Putamen (tissue), 1 donor: Measurements from ENCODE around the gene IL22RA2.
A peak's percentile ranks its signal among the peaks of the same experiment; 100 is the strongest.

ENCODE experiments used
- DNase-seq: peaks from one replicate; pipeline ENCODE4 v3.0.0-alpha.2; 2016; ENCODE audit warnings: low spot score

The IL22RA2 gene

DNA sequence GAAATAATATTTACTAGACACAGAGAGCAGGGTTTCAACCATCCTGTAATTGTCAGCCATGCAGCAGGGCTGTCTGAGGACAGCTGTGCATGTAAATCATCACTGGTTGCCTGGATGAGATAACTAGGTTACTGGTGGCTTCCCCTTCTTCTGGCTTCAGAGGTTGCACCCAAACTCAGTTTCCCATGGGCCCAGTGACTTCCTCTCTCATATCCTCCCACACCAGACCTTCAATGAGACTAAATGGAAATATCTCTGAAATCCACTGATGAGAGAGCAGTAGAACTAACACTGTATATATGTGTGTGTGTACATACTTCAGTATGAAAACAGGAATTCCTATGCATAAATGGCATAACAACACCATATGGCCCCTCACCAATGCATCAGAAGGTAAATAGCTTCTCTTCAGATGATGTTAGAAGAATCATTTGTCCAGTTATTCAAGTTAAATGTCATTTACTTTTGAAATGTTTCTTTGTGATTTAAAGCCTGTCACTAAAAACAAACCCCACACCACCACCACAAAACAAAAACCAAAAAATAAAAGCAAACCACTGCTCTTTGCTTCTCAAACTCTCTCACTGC is 77.7 kb downstream of the IL22RA2 start:
- DNase-seq = no peak

GRCh38 chr6:137095093-137095492 is 78.4 kb downstream of the IL22RA2 start:
- no peak for DNase-seq

GRCh38 chr6:137094411-137095008 is 78.9 kb downstream of the IL22RA2 start:
- peak; percentile 62 for DNase-seq
